ENCODE data around the gene ZMAT5. TPM values are rescaled to one million over a fixed set of nuclear protein-coding genes. Genes with fewer than 3 reads are reported as not detected.

Gene ZMAT5
- 12.1 and 14.9 TPM in 2 replicates for total RNA-seq

GRCh38 chr22:29766632-29767170 lies at the start of gene ZMAT5:
TSS of gene ZMAT5 (minus strand) at chr22:29767007. CDS start at chr22:29748544, 18,463 bp downstream.

GRCh38 chr22:29767171-29768051 lies 604 bp upstream of the ZMAT5 start, which contains the start of gene UQCR10:
TSS of gene UQCR10 (plus strand) at chr22:29767369. CDS start at chr22:29767399, 30 bp downstream.

GRCh38 chr22:29719899-29720645 lies 46.7 kb downstream of the ZMAT5 start, which contains the start of gene CABP7:
TSS of gene CABP7 (plus strand) at chr22:29720003. CDS start at chr22:29720425, 422 bp downstream.

Small RNAs within 50 kb of the gene (small RNA-seq; reads per million reads assigned to genes)
- gene AC004882.2: not detected
- not detected for gene RF00019

Other genes starting within 250 kb of the ZMAT5 start
- 40.5 and 49.5 TPM in 2 replicates for gene THOC5, start 213.2 kb downstream of the ZMAT5 start, total RNA-seq
- gene NIPSNAP1, start 185.9 kb downstream of the ZMAT5 start, total RNA-seq: 53.8 and 71.9 TPM in 2 replicates
- gene NF2, start 163.4 kb downstream of the ZMAT5 start, total RNA-seq: 47.5 and 96.3 TPM in 2 replicates
- under 0.01 TPM in 2 replicates for gene CABP7, start 47.0 kb downstream of the ZMAT5 start, total RNA-seq
- gene UQCR10, start 362 bp upstream of the ZMAT5 start, total RNA-seq: 60.1 and 82.6 TPM in 2 replicates
- 35.3 and 41.2 TPM in 2 replicates for gene ASCC2, start 71.3 kb upstream of the ZMAT5 start, total RNA-seq
- gene MTMR3, start 116.2 kb upstream of the ZMAT5 start, total RNA-seq: 51.0 and 65.6 TPM in 2 replicates